ENCODE results near the gene KCNE3.

GRCh38 chr11:74493791-74494630 lies 26.7 kb upstream of the KCNE3 start:
- TF ChIP-seq, protein P1, sequence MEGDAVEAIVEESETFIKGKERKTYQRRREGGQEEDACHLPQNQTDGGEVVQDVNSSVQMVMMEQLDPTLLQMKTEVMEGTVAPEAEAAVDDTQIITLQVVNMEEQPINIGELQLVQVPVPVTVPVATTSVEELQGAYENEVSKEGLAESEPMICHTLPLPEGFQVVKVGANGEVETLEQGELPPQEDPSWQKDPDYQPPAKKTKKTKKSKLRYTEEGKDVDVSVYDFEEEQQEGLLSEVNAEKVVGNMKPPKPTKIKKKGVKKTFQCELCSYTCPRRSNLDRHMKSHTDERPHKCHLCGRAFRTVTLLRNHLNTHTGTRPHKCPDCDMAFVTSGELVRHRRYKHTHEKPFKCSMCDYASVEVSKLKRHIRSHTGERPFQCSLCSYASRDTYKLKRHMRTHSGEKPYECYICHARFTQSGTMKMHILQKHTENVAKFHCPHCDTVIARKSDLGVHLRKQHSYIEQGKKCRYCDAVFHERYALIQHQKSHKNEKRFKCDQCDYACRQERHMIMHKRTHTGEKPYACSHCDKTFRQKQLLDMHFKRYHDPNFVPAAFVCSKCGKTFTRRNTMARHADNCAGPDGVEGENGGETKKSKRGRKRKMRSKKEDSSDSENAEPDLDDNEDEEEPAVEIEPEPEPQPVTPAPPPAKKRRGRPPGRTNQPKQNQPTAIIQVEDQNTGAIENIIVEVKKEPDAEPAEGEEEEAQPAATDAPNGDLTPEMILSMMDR (IDR thresholded peaks at IDR 0.05), result peak in 2 of 6 experiments; percentile 13 to 15
- no peak for TF ChIP-seq POLR2A (IDR thresholded peaks at IDR 0.05)

Measured in thyroid gland (tissue), 4 donors.